AG08396 (cell line): ENCODE data around the gene MPV17.
"Not testable (repeated sequence)": the region's sequence is repeated elsewhere in the genome, so short reads cannot be mapped to it uniquely, and the experiment has no call there.

ENCODE experiments used
- DNase-seq: peaks from one replicate; pipeline ENCODE4 v3.0.0; 2012; ENCODE audit warnings: low spot score, mixed read lengths

Gene MPV17, protein sequence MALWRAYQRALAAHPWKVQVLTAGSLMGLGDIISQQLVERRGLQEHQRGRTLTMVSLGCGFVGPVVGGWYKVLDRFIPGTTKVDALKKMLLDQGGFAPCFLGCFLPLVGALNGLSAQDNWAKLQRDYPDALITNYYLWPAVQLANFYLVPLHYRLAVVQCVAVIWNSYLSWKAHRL

DNA sequence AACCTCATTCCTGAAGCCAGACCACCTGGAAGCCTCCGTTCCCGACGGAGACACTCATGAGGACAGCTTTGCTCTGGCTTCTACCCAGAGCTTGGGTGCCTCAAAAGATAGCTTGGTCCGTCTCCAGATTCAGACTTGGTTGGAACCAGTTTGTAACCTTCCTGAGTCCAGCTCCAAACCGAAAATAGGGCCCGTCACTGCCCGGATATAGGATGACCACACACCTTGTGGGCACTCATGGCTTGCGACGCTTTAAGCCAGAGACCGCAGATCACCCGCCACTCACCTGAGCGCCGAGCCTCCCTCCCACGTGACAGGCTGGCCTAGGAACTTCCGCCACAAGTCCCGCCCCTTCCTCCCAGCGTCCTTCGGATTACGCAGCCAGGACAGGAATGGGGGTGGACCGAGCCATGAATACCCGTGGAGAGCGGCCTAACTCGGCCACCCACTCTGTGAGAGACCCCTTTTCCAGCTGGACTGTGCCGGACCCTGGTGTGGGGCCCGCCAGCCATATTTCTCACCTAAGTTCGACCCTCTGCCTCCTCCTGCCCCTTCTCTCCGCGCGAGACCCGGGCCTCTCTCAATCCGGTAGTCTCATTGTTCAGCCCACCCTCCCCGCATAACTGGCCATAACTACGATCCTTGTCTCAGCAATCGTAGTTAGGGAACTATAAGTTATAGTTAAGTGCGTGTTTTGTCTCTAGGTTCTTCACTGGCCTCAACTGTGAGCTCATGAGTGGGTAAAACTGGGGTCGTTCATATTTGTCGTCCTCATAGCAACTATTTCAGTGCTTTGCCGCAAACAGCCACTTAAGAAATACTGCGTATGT, at the start of gene MPV17:
Gene MPV17 (minus strand): TSS at position 332 of the 830 bp plus-strand sequence. CDS start 580 bp downstream, outside the sequence.
- peak; percentile 95 for DNase-seq

- peak; percentile 28 for DNase-seq
Observed at GRCh38 chr2:27370816-27371620, 48.1 kb upstream of the MPV17 start.

DNA sequence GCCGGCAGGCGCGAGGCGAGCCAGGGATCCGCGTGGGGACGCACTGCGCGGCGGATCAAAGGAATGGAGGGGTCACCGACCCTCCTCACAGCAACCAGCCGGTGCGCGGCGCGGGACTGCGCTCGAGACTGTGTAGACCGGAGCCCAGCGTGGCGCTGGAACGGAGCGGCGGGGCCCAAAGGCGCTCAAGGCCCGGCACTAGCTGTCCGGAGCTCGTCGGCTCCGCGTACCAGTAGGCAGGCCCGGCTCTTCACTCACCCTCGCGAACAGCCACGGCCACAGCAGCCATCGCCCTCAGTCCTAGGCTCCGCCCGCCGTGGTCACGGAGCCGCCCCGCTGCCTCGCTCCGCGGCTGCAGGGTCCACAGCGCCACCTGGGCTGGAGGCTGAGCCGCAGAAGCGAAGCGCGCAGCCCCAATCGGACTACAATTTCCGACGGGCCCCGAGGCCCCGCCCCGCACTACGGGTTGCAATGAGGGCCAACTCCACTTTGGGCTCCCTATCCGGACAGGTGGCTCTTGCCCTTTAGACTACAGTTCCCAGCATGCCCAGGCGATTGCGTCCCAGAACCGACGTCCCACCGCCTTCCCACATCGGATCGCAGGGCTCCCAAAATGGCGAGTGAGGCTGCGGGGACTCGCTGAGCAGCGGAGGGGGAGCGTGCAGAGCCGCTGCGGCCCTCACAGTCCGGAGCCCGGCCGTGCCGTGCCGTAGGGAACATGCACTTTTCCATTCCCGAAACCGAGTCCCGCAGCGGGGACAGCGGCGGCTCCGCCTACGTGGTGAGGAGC, 47.3 kb upstream of the MPV17 start, which contains the start of the genes EIF2B4 and SNX17:
Gene EIF2B4 (minus strand): TSS at position 313 of the 790 bp plus-strand sequence. CDS start 24 bp downstream, at position 289.
Gene SNX17 (plus strand): TSS at position 591 of the 790 bp plus-strand sequence. CDS start 128 bp downstream, at position 719.
- peak; percentile 97 for DNase-seq

GRCh38 chr2:27369471-27370025, 46.7 kb upstream of the MPV17 start:
- DNase-seq = peak; percentile 84

DNA sequence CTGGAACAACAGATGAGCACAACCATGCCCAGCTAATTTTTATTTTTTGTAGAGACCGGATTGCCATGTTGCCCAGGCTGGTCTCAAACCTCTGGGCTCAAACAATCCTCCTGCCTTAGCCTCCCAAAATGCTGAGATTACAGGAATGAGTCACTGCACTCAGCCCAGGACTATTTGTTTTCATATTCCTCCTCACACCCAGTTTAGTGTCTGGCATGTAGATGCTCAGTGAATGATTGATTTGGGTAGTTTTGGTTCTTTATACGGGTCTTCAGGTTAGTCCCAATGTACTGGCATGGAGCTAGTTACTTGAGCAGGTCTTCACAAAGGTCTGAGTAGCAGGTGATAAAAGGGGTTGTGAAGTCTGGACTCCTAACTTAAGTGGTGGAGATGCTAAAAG, 41.0 kb upstream of the MPV17 start:
- no peak for DNase-seq

DNA sequence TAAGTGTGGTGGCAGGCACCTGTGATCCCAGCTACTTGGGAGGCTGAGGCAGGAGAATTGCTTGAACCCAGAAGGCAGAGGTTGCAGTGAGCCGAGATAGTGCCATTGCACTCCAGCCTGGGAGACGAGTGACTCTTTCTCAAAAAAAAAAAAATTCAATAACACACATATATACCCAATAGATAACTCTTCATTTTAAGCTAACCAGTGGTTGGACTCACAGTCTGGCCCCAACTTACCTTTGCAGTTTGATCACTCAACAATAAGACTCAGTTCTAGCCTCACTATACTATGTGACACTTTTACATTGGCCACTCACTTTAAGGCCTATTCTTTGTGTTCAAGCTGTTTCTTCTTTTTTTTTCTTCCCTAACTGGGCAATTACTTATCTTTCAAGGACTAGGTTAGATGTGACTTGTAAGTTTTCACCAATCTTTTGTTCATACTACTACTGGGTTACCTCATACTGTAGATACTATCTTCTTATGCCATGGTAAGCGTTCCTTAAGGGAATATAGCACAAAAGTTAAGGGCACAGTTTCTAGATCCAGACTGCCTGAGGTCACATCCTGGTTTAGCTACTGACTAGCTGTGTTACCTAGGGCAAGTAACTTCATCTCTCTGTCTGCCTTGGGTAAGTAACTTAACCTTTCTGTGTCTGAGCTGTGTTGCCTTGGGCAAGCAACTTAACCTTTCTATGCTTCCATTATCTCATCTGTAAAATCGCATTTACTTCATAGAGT, 40.0 kb upstream of the MPV17 start:
- no peak for DNase-seq

GRCh38 chr2:27356382-27357181, 33.7 kb upstream of the MPV17 start, which contains the start of gene GTF3C2:
TSS of gene GTF3C2 (minus strand) at chr2:27356764. CDS start at chr2:27343554, 13,210 bp downstream.
- peak; percentile 94 for DNase-seq

DNA sequence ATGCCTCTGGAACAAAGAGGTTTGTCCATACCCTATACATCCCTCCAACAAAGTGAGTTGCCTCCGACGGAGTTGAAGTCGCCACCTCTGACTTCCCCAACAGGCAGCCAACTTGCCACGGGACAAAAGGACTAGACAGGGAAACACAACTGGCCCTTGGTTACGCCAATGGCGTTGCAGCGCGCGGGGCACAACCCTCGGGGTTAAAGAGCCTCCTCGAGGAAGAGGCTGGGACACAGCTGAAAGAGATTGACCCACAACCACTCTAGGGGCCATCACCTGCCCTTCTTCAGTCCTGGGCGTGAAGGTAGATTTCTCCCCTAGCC, 33.1 kb upstream of the MPV17 start:
- peak; percentile 53 for DNase-seq

GRCh38 chr2:27354597-27354927, 31.7 kb upstream of the MPV17 start:
- DNase-seq = no peak

DNA sequence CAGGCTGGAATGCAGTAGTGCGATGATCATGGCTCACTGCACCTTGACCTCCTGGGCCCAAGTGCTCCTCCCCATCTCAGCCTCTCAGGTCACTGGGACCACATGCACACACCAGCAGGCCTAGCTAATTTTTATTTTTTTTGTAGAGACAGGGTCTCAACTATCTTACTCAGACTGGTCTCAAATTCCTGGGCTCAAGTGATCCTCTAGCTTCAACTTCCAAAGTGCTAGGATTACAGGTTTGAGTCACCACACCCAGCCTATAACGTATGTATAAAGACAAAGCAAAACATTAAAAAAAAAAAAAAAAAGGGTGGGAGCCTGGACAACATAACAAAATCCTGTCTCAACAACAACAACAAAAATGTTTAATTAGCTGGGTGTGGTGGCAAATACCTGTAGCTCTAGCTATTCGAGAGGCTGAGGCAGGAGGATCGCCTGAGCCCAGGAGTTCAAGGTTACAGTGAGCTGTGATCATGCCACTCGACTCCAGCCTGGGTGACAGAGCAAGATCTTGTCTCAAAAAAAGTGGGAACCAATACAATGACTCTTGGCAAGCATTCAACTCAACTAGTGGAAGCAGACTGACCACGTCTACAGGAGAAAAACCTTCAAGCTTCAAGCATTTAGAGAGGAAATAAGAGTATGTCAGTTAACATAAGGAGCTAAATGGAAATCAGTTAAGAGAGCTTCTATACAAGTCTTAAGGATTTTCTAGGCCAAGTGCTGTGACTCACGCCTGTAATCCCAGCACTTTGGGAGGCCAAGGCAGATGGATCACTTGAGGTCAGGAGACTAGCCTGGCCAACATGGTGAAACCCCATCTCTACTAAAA, 31.1 kb upstream of the MPV17 start:
- no peak for DNase-seq

DNA sequence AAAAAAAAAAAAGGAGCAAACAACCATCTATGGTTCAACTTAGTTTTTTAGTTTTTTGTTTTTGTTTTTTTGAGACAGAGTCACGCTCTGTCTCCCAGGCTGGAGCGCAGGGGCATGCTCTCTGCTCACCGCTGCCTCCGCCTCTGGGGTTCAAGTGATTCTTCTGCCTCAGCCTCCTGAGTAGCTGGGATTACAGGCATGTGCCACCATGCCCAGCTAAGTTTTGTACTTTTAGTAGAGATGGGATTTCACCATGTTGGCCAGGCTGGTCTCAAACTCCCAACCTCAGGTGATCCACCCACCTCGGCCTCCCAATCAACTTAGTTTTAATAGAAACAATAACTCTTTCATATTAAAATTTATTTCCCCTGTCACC, 30.5 kb upstream of the MPV17 start:
- DNase-seq = not testable (repeated sequence)

- DNase-seq = no peak
Observed at GRCh38 chr2:27351802-27352598, 29.1 kb upstream of the MPV17 start.

DNA sequence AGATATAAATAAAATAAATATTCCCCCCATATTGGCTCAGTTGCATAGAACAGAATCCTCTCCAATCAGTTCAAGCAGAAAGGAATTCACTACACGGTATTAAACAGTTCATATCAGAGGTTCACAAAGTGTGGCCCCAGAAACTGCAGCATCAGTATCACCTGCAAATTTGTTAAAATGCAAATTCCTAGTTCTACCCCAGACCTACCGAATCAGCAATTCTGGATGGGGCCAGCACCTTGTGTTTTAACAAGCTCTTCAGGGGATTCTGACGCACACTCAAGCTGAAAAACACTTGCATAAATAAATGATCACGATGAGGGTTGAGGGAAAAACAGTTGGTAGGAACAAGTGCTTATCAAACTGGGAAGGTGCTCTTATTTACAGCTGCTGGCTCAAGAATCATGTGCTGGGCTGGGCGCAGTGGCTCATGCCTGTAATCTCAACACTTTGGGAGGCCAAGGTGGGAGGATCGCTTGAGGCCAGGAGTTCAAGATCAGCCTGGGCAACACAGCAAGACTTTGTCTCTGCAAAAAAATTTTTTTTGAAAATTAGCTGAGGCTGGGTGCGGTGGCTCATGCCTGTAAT, 27.3 kb upstream of the MPV17 start:
- DNase-seq = no peak

GRCh38 chr2:27347641-27348040, 24.7 kb upstream of the MPV17 start:
- no peak for DNase-seq

GRCh38 chr2:27336173-27336572, 13.3 kb upstream of the MPV17 start:
- no peak for DNase-seq

DNA sequence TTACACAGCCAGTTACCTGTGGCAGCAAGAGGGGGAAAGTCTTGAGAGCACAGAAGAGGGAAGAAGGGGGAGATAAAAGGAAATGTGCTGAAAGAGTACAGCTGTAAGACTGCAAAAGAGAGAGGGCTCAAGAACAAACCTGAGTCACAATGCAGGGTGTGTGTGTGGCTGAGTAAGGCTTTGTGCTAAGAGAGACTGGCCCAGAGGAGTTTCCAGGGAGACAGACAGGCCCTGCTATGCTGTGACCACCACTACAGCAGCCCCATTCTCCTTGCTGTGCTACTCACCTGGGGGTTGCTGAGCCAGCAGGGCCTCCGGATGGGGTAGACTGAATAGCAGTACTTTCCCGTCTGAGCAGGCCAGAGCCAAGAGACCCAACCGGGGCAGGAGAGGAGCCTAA, 12.4 kb upstream of the MPV17 start:
- no peak for DNase-seq

- no peak for DNase-seq
Observed at GRCh38 chr2:27324720-27325119, 1.8 kb upstream of the MPV17 start.
